ENCODE data around the gene UNCX.

Gene UNCX

DNA sequence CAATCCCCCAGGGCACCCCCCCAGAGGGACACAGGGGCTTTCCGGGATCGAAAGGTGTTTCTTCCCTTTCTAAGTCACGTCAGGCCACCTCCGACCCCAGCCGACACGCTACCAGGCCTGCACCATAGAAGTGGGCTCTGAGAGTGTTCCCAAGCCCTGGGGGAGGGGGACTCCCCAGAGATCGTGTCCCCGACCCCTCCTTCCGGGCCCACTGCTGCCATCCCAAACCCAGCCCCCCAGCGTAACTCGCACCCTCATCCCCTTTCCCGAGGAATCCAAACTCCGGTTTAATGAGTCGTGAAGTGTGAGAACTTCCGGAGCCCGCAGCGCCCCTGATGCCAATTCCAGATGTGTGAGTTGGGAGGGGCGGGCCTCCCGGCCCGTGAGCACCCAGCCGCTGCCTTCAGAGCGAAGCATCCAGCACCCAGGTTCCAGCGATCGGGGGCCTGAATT is 11.3 kb downstream of the UNCX start:
- DNase-seq (ENCODE audit: low spot score) = no peak

DNA sequence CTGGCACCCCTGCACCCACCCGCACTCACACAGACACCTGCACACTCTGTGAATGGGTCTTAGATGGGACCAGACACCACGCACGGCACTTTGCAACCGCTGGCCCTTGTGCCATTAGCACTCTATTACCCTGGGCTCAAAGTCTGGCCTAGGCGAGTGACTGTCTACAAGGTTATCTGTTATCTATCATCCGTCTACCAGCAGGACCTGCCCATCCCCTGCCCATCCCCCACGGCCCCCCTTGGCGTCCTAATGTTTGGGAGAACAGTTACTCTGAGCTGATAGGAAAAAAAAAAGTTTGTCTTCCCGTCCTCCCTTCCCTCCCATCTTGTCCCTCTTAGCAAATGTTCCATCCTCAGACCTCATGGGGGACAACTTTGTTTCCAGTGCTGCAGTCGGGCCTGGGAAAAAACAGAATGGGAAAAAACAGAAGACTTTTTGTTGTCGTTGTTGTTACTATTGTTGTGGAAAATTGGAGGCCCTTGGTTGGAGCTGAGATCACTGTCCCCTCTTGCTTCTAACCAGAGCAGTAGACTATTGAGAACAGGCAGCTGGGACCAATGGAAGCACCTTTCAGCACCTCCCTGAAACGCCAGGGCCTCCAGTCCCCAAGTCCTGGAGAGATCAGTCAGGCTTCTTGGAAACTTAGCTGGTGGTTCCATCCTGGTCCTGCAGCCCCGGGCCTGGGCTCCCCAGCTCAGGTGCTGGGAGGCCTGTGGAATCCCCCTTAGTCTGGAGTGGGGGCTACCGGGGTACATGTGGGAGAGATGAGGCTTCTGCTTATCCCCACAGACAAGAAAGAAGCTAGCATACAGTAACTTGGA is 12.2 kb downstream of the UNCX start:
- no peak for DNase-seq (ENCODE audit: low spot score)

GRCh38 chr7:1245524-1246050 is 12.9 kb downstream of the UNCX start:
- no peak for DNase-seq (ENCODE audit: low spot score)

DNA sequence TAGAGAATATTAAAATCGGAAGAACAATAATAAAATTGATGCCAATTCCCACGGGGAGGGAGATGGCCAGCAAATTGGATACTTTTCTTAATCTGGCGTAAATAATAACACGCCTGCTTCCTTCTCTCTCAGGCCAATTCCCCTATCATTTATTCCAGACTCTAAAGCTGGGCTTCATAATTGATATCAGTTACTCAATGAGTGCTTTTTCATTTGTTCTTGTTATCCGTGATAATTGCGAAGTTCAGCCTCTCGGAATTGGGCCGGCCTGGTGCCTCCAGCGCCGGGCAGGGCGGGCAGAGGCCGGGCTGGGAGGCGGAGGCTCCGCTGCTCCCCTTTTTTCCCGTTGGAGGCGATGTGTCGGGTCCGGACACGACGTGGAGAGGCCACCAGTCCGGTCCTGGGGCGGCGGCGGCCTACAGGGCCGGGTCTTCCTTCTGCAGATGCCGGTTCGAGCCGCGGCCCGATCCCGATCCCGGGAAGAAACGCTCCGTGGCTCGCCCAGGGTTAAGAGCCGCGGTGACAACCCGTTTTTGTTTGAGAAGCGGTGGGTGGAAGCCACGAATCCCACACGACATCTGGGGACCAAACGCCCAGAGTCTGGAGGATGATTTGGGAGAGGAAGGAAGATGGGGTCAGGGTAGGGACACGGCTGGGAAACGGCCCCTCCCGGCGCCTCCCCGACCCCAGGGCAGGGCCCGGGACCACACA is 13.6 kb downstream of the UNCX start:
- DNase-seq (ENCODE audit: low spot score) = no peak

DNA sequence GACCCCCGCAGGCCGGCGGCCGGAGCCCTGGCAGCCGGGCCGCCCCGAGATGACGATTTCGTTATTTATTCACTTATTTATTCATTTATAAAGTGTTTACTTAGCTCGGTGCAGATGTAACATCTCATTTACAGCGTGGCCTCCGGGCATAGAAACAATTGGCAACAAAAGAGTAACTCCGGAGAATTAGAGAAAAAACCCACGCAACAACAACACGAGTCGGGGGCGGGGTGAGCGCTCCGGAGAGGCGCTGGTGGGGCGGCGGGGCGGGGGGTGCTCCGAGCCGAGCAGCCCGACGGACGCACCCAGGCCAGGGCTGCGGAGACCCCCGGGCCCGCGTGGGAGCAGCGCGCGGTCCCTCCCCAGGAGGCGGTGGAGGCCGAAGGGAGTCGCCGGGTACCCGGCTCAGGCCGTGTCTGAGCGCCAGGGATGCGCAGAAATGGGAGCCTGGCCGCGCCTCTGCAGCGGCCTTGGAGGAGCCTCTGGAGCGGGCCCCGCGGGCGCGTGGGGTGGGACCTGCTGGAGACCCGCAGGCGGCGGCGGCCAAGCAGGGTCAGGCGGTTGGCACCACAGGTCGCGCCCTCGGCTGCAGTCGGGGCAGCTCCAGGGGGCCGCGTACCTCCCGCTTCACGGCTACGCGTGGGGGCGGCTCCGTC is 14.3 kb downstream of the UNCX start:
- DNase-seq (ENCODE audit: low spot score) = no peak

- no peak for DNase-seq (ENCODE audit: low spot score)
Measured at GRCh38 chr7:1247527-1248041, 14.9 kb downstream of the UNCX start.

- DNase-seq (ENCODE audit: low spot score) = no peak
Measured at GRCh38 chr7:1248143-1248915, 15.7 kb downstream of the UNCX start.

DNA sequence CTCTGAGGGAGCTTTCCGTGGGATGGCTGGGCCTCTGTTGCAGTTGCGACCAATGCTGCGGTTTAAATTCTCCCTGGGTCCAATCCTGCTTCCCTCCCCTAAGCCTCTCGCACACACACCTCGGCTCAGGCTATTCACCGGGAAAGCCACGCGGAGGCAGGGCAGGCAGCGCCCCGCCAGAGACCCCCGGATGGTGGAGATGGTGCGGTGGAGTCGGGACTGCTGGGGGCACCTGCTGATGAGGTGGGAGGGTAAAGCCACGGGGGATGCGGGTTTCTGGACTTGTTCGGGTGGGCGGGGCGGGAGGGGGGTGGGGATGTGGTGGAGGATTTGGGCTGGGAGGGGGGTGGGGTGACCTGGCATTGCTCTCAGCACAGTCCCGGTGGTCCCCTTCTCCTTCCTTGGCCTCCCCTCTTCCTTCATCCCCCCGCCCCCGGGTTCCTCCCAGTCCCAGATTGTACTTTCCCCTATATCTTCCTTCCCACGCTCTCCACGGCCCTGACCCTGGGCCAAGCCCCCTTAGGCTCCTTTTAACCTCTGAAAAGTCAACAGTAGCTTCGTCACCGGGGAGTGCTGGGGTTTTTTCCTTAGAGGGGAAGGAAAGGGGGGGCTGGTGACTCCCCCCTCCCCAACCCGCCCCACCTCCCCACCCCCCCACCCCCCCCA is 16.4 kb downstream of the UNCX start:
- DNase-seq (ENCODE audit: low spot score) = no peak

GRCh38 chr7:1249731-1250130 is 17.1 kb downstream of the UNCX start:
- DNase-seq (ENCODE audit: low spot score) = no peak

GRCh38 chr7:1250901-1251300 is 18.2 kb downstream of the UNCX start:
- no peak for DNase-seq (ENCODE audit: low spot score)

- no peak for DNase-seq (ENCODE audit: low spot score)
Measured at GRCh38 chr7:1251796-1252539, 19.3 kb downstream of the UNCX start.

DNA sequence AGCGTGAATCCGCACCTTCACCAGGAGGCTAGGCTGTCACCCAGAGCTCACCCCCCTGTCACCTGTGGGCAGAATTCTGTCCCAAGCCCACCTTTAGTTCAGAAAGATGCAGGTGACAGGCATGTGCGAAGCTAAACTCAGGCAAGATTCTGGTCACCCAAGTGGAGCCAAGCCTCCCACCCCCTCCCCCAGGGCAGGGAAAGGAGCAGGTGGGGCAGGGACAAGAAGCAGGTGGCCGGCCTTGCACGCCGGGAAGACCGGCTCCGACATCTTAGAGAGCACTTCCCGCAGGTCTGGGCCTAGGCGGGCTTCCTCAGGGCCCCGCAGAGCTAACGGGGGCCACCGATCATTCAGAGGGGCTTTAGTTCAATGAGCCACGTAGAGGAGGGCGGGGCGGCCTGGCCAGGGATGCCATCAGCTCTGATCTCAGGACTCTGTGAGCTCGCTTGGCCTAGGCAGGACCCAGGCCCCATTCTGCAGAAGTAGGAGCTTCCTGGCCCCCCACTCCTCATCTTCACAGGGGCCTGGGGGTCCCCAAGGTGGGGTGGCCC is 19.9 kb downstream of the UNCX start:
- DNase-seq (ENCODE audit: low spot score) = no peak

DNA sequence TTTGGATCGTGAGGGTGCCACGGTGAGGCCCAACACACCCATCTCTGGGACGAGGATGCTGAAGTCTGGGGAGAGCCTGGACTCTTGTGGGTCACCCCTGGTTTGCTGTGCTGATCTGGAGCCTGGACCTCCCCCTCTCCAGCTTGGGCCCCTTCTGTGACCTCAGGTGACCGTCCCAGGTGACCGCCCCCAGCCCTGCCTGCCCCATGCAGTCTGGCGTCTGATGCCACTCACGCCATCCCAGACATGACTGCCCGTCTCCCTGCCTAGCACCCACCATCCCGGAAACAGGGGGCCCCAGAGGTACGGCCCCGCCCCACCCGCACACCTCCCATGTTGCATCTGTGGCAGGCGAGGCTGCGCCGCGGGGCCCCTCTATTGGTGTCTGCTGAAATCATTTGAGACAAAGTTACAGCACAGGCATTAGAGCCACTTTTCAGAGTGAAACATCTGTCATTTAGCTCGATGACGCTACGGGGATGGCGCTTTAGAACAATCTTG is 21.1 kb downstream of the UNCX start:
- DNase-seq (ENCODE audit: low spot score) = no peak

GRCh38 chr7:1254281-1255079 is 21.8 kb downstream of the UNCX start:
- no peak for DNase-seq (ENCODE audit: low spot score)

DNA sequence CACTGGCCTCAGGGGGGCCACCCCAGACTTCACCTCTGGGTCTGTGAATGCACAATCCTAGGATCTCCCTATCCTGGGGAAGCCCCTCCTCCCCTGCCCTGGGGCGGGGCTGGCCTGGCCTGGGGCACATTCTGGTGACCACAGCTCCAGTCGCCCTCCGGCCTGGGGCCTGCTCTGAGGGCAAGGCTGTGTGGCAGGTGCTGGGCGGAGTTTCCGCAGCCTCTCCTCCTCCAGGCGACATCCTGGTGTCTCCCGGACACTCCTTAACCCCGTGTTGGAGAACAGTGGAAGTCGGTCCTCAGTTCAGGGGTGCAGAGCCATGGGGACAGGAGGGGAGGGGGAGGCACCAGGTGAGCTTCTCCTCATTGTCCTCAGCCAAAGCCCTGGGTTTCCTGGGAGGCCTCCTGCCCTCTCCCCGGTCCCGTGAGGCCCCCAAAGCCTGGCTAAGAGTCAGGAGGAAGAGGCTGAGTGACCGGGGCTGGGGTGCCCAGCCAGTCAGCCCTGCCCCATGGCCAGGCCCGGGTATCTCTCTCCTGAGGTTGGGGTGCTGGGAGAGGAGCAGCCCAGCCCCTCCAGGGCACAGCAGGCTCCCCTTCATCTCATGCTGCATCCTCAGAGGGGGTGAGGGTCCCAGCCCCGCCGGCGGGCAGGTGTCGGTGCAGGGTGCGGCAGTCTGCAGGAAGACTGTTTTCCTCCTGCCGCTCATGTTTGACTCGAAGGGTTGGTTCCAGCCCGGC is 22.6 kb downstream of the UNCX start:
- DNase-seq (ENCODE audit: low spot score) = no peak

DNA sequence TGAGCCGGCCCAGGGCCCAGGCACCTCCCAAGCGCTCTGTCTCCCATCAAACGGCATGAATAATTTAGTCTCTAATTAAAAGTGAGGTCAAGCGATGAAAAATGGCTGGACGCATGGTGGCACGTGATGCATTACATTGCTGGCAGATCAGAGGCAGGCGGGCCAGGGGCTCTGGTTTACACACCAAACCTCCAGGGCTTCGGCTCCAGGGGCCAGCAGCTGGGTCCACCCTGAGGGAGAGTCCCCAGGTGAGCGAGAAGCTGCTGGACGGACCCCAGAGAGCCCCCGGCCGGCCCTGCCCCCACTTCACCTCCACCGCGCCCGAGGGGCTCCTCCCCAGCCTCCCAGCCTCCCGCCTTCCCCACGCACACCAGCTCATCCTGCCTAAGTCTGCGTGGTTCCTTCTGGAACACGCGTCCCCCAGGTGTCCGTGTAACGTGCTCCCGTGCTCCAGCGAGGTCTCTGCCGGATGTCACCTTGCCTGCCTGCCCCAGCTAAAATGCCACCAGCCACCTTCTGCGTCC is 23.2 kb downstream of the UNCX start:
- no peak for DNase-seq (ENCODE audit: low spot score)

DNA sequence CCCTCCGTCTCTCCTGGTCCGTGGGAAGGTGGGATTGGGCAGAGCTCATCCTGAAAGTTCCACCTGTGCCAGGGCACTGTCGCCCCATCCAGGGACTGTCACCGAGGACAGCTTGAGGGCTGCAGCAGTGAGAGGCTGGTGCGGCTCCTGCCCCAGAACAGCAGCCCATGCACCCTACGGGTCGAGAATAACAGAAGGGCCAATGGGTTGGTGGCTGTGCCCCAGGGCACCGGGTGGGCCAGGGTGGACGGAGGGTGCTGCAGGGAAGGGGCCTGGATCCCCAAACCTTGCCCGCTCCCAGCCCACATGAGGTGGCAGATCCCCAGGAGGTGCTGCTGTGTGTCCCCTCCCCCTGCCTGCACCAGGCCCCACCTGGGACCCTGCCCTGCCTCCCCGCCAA is 23.9 kb downstream of the UNCX start:
- DNase-seq (ENCODE audit: low spot score) = no peak

GRCh38 chr7:1257221-1257620 is 24.5 kb downstream of the UNCX start:
- DNase-seq (ENCODE audit: low spot score) = no peak

Measured in HuH-7.5 (cell line).